Hepatocyte (in vitro differentiated cells): ENCODE measurements around the gene MEIS2.

Experiments used
- CTCF ChIP-seq: fragments of 200-600 bp; sonication (generic); IDR thresholded peaks from 2 replicates; pipeline ENCODE4 v1.5.1; 2016; ENCODE audit warnings: antibody characterized with exemption, mild to moderate bottlenecking; ENCODE audit not compliant: poor library complexity
- EZH2 ChIP-seq: fragments of 200-600 bp; sonication (generic); IDR thresholded peaks from 2 replicates; pipeline ENCODE4 v1.6.1; 2016; ENCODE audit warnings: antibody characterized with exemption, mild to moderate bottlenecking, borderline replicate concordance
- EZH2phosphoT487 ChIP-seq: fragments of 200-600 bp; sonication (generic); IDR thresholded peaks from one replicate; pipeline ENCODE4 v1.6.1; 2018; ENCODE audit warnings: antibody characterized with exemption, mild to moderate bottlenecking, low read depth, moderate library complexity; ENCODE audit not compliant: unreplicated experiment, severe bottlenecking

GRCh38 chr15:37095770-37096557 is 4.4 kb downstream of the MEIS2 start:
- TF ChIP-seq CTCF (no peak), EZH2phosphoT487 (no peak), EZH2 (no peak)
